KMS-11 (cell line): ENCODE data around the gene TMEM165.

ENCODE experiments used
- H2AFZ ChIP-seq: fragments of 200-600 bp; sonication (generic); 2 replicates; pipeline ENCODE4 v1.6.1; 2016; ENCODE audit warnings: antibody characterized with exemption, mixed run types, low read depth
- H3K27ac ChIP-seq: fragments of 200-600 bp; sonication (generic); 2 replicates; pipeline ENCODE4 v1.6.1; 2016; ENCODE audit warnings: mild to moderate bottlenecking, mixed run types
- H3K27me3 ChIP-seq: fragments of 200-600 bp; sonication (generic); 2 replicates; pipeline ENCODE4 v1.6.1; 2017; ENCODE audit warnings: mild to moderate bottlenecking, low read depth, mixed run types, moderate library complexity; ENCODE audit not compliant: insufficient read depth
- H3K36me3 ChIP-seq: fragments of 200-600 bp; sonication (generic); 2 replicates; pipeline ENCODE4 v1.6.1; 2017; ENCODE audit warnings: mild to moderate bottlenecking, mixed run types; ENCODE audit not compliant: insufficient read depth
- H3K4me1 ChIP-seq: fragments of 200-600 bp; sonication (generic); 2 replicates; pipeline ENCODE4 v1.6.1; 2016; ENCODE audit warnings: mild to moderate bottlenecking, low read depth, mixed run types; ENCODE audit not compliant: poor library complexity, severe bottlenecking
- H3K4me2 ChIP-seq: fragments of 200-600 bp; sonication (generic); 2 replicates; pipeline ENCODE4 v1.7.0; 2016; ENCODE audit warnings: mild to moderate bottlenecking, mixed run types
- H3K4me3 ChIP-seq: fragments of 200-600 bp; sonication (generic); IDR thresholded peaks from 2 replicates; pipeline ENCODE4 v1.6.1; 2017; ENCODE audit warnings: low read depth, low read length, mixed read lengths; ENCODE audit not compliant: insufficient read depth
- H3K79me2 ChIP-seq: fragments of 200-600 bp; sonication (generic); 2 replicates; pipeline ENCODE4 v1.6.1; 2016; ENCODE audit warnings: low read depth, mixed run types; ENCODE audit not compliant: insufficient read depth
- H3K9ac ChIP-seq: fragments of 200-600 bp; sonication (generic); 2 replicates; pipeline ENCODE4 v1.6.1; 2016; ENCODE audit warnings: mild to moderate bottlenecking, mixed run types
- H4K20me1 ChIP-seq: fragments of 200-600 bp; sonication (generic); 2 replicates; pipeline ENCODE4 v1.6.1; 2016; ENCODE audit warnings: mild to moderate bottlenecking, mixed run types; ENCODE audit not compliant: insufficient read depth
- TF ChIP-seq, protein P1 (sequence below): fragments of 200-600 bp; sonication (generic); conservative IDR thresholded peaks from 2 replicates; pipeline ENCODE4 v1.6.1; 2017; ENCODE audit warnings: low read depth, mild to moderate bottlenecking, antibody characterized with exemption, low read length, moderate library complexity, mixed read lengths

TMEM165 gene

DNA sequence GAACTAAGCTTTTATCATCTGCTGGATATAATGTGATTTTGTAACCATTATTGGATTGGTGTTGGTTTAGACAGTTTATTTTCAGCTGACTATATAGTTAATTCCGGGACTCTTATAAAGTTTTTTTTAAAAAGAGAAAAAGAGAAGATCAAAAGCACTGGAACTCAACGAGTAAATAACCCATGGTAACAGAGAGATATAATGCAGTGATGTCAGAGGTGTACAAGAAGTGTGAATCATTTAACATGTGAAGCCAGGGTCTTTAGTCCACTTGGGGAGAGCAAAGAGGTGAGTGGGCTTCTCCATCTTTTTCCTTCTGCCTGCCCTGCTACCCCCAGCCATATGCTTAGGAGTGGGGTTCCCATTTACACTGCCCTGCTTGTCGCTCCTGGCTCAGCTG is 3.2 kb downstream of the TMEM165 start:
- H3K4me1 ChIP-seq: peaks cover 38% of the 10 kb centered on the region
- no peak overlapping the region for H3K9ac ChIP-seq
- H3K27ac ChIP-seq: no peak overlapping the region
- H4K20me1 ChIP-seq: peaks cover 15% of the 10 kb centered on the region
- H3K27me3 ChIP-seq: no peaks in the 10 kb centered on the region
- TF ChIP-seq, protein P1, sequence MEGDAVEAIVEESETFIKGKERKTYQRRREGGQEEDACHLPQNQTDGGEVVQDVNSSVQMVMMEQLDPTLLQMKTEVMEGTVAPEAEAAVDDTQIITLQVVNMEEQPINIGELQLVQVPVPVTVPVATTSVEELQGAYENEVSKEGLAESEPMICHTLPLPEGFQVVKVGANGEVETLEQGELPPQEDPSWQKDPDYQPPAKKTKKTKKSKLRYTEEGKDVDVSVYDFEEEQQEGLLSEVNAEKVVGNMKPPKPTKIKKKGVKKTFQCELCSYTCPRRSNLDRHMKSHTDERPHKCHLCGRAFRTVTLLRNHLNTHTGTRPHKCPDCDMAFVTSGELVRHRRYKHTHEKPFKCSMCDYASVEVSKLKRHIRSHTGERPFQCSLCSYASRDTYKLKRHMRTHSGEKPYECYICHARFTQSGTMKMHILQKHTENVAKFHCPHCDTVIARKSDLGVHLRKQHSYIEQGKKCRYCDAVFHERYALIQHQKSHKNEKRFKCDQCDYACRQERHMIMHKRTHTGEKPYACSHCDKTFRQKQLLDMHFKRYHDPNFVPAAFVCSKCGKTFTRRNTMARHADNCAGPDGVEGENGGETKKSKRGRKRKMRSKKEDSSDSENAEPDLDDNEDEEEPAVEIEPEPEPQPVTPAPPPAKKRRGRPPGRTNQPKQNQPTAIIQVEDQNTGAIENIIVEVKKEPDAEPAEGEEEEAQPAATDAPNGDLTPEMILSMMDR: no peak
- H2AFZ ChIP-seq: no peak overlapping the region
- peak overlapping the region; percentile 46 for H3K4me2 ChIP-seq
- H3K79me2 ChIP-seq: peaks cover 61% of the 10 kb centered on the region
- no peaks in the 10 kb centered on the region; the same call in 1 of the 2 replicates for H3K36me3 ChIP-seq
- peak overlapping the region; percentile 24 for H3K4me3 ChIP-seq

DNA sequence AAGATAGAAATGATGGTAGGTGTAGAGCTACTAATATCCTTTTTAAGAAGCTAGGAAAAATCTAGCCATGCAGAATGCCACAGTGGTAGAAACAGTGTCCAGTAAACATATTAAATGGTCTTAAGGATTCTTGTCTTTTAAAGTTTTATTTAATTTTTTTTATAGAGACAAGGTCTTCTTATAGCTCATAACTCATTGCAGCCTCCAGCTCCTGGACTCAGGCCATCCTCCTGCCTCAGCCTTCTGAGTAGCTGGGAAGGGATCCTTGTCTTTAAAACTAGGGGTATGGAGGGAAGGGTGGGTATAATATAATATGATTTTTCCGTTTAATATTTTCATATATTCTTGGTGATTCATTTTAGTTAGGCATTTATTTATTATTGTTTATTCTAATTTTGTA is 3.8 kb downstream of the TMEM165 start:
- no peaks in the 10 kb centered on the region for H3K27me3 ChIP-seq
- TF ChIP-seq, protein P1: no peak
- no peaks in the 10 kb centered on the region; the same call in 1 of the 2 replicates for H3K36me3 ChIP-seq
- peaks cover 38% of the 10 kb centered on the region for H3K4me1 ChIP-seq
- H3K4me2 ChIP-seq: peak overlapping the region; percentile 46; the same call in 1 of the 2 replicates
- H3K27ac ChIP-seq: no peak overlapping the region
- H3K79me2 ChIP-seq: peaks cover 66% of the 10 kb centered on the region
- H2AFZ ChIP-seq: no peak overlapping the region
- H4K20me1 ChIP-seq: peaks cover 15% of the 10 kb centered on the region
- no peak overlapping the region for H3K9ac ChIP-seq
- no peak overlapping the region for H3K4me3 ChIP-seq

DNA sequence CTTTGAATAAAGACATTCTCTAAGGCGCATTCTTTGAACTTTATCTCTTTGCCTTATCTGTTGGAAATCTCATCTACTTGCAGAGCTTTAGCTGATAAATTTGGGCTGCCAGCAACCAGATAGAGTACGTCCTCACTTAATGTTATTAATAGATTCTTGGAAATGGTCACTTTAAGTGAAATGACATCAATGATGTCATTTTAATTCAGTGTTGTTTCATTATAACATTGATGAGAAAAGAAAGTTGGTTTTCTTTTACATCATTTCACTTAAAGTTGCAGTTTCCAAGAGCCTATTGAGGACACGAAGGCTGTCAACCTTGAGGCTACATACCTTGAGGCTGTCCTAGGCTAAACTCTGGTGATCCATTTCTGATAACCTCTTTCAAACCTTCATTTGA is 9.3 kb downstream of the TMEM165 start:
- no peaks in the 10 kb centered on the region for H3K27me3 ChIP-seq
- H3K4me1 ChIP-seq: peaks cover 4% of the 10 kb centered on the region
- H3K4me3 ChIP-seq: no peak overlapping the region
- TF ChIP-seq, protein P1: no peak
- peaks cover 78% of the 10 kb centered on the region for H3K79me2 ChIP-seq
- H3K9ac ChIP-seq: no peak overlapping the region
- no peak overlapping the region for H2AFZ ChIP-seq
- H3K4me2 ChIP-seq: no peak overlapping the region
- peaks cover 12% of the 10 kb centered on the region; the same call in 1 of the 2 replicates for H4K20me1 ChIP-seq
- peaks cover 5% of the 10 kb centered on the region; the same call in 1 of the 2 replicates for H3K36me3 ChIP-seq
- no peak overlapping the region for H3K27ac ChIP-seq

- H4K20me1 ChIP-seq: peaks cover 8% of the 10 kb centered on the region; the same call in 1 of the 2 replicates
- H3K36me3 ChIP-seq: peaks cover 5% of the 10 kb centered on the region; the same call in 1 of the 2 replicates
- TF ChIP-seq, protein P1: no peak
- no peaks in the 10 kb centered on the region for H3K4me1 ChIP-seq
- no peak overlapping the region for H2AFZ ChIP-seq
- no peak overlapping the region for H3K4me3 ChIP-seq
- peaks cover 80% of the 10 kb centered on the region for H3K79me2 ChIP-seq
- H3K27me3 ChIP-seq: no peaks in the 10 kb centered on the region
- no peak overlapping the region for H3K9ac ChIP-seq
- no peak overlapping the region for H3K4me2 ChIP-seq
- no peak overlapping the region for H3K27ac ChIP-seq
These were observed 10.8 kb downstream of the TMEM165 start for GRCh38 chr4:55406545-55406944.
